GM12878 (cell line): ENCODE data around the gene CDC42EP3. TPM values are rescaled to one million over a fixed set of nuclear protein-coding genes. Genes with fewer than 3 reads are reported as not detected.

Experiments used
- ATAC-seq: fragments of 200-7000 bp; cut with Tn5 transposase; 3 replicates; pipeline ENCODE4 v1.9.1; 2020; ENCODE audit warnings: mild to moderate bottlenecking, moderate library complexity
- BruUV-seq: library from RNA; stranded (reverse); fragments of 400-500 nt; replicated peaks from 2 replicates; lab custom pipeline; 2021; lab: Mats Ljungman, UMichigan
- CTCF ChIA-PET: fragments of 300-600 bp; sonication (Branson Sonifier 250); formaldehyde crosslinking; extraction: SDS; loops from one replicate; lab custom pipeline; 2021; ENCODE audit warnings: inconsistent platforms; lab: Yijun Ruan, JAX
- POLR2A ChIA-PET: fragments of 350-600 bp; formaldehyde crosslinking; extraction: SDS; loops from one replicate; lab custom pipeline; 2021; ENCODE audit warnings: inconsistent platforms; lab: Charles Lee
- RAD21 ChIA-PET: fragments of 300-600 bp; sonication (Branson Sonifier 250); formaldehyde crosslinking; loops from one replicate; lab custom pipeline; 2023; ENCODE audit warnings: antibody characterized with exemption; ENCODE audit not compliant: unreplicated experiment; lab: Charles Lee
- SMC1A ChIA-PET: fragments of 300-600 bp; sonication (Branson Sonifier 250); formaldehyde crosslinking; loops from one replicate; lab custom pipeline; 2023; ENCODE audit not compliant: unreplicated experiment, uncharacterized antibody; lab: Charles Lee
- DNase-seq: peaks from one replicate; pipeline ENCODE4 v3.0.0-alpha.2; 2011; ENCODE audit warnings: low read depth, low spot score
- FAIRE-seq: peaks from 3 replicates; lab custom pipeline; 2011; peaks lifted over from hg19 to GRCh38; lab: Jason Lieb, UNC
- H2AFZ ChIP-seq: 2 replicates; pipeline ENCODE4 v1.6.0; 2011; ENCODE audit warnings: low read depth, low read length, control low read depth; ENCODE audit not compliant: control insufficient read depth
- H3K27ac ChIP-seq: 2 replicates; pipeline ENCODE4 v1.5.1; 2011; ENCODE audit warnings: control low read depth; ENCODE audit not compliant: control insufficient read depth, insufficient read depth
- H3K27me3 ChIP-seq, 2 experiments: replicated peaks in 1 of 2; 2 replicates each; pipeline versions ENCODE4 v1.6.0 to v1.6.1; 2011; ENCODE audit warnings: low read length in 1 of 2; ENCODE audit not compliant: control insufficient read depth in 2 of 2, insufficient read depth in 2 of 2
- H3K36me3 ChIP-seq, 2 experiments: 2 replicates each; pipeline ENCODE4 v1.5.1; 2011; ENCODE audit warnings: low read length in 1 of 2; ENCODE audit not compliant: control insufficient read depth in 2 of 2, insufficient read depth in 2 of 2
- H3K4me1 ChIP-seq: 2 replicates; pipeline ENCODE4 v1.6.1; 2011; ENCODE audit warnings: mild to moderate bottlenecking, low read length, moderate library complexity, mixed read lengths; ENCODE audit not compliant: control insufficient read depth, insufficient read depth
- H3K4me2 ChIP-seq: 2 replicates; pipeline ENCODE4 v1.6.0; 2011; ENCODE audit warnings: control low read depth; ENCODE audit not compliant: control insufficient read depth, insufficient read depth
- H3K4me3 ChIP-seq: fragments of 200-600 bp; sonication (generic); 2 replicates; pipeline ENCODE4 v1.5.1; 2016
- H3K79me2 ChIP-seq: 2 replicates; pipeline ENCODE4 v1.6.0; 2011; ENCODE audit warnings: low read length; ENCODE audit not compliant: control insufficient read depth, insufficient read depth
- H3K9ac ChIP-seq: 2 replicates; pipeline ENCODE4 v1.8.0; 2011; ENCODE audit warnings: low read length, control low read depth, mixed read lengths; ENCODE audit not compliant: control insufficient read depth, insufficient read depth
- H3K9me3 ChIP-seq: replicated peaks from 3 replicates; pipeline ENCODE4 v1.5.1; 2011; ENCODE audit warnings: mild to moderate bottlenecking, low read length; ENCODE audit not compliant: control insufficient read depth, insufficient read depth
- H4K20me1 ChIP-seq: 2 replicates; pipeline ENCODE4 v1.6.0; 2011; ENCODE audit not compliant: control insufficient read depth, insufficient read depth
- ATF7 ChIP-seq: fragments of 450-650 bp; IDR thresholded peaks from 2 replicates; pipeline ENCODE4 v1.6.1; 2016; ENCODE audit warnings: low read depth, mild to moderate bottlenecking
- ESRRA ChIP-seq: IDR thresholded peaks from 2 replicates; pipeline ENCODE4 v1.6.1; 2012; ENCODE audit warnings: mild to moderate bottlenecking, low read length, improper control_type of control experiment
- EZH2 ChIP-seq: IDR thresholded peaks from 2 replicates; pipeline ENCODE4 v1.6.1; 2012; ENCODE audit warnings: low read depth, mild to moderate bottlenecking, control low read depth, inconsistent platforms, low read length, borderline replicate concordance; ENCODE audit not compliant: control insufficient read depth
- FOXK2 ChIP-seq: fragments of 450-650 bp; IDR thresholded peaks from 2 replicates; pipeline ENCODE4 v1.6.1; 2017; ENCODE audit warnings: mild to moderate bottlenecking, moderate library complexity
- IKZF2 ChIP-seq, 2 experiments: fragments of 450-650 bp; IDR thresholded peaks; 2 replicates each; pipeline ENCODE4 v1.6.1; 2017; ENCODE audit warnings: mild to moderate bottlenecking in 2 of 2, moderate library complexity in 2 of 2
- NBN ChIP-seq: fragments of 450-650 bp; IDR thresholded peaks from 2 replicates; pipeline ENCODE4 v1.6.1; 2016
- PML ChIP-seq: IDR thresholded peaks from 2 replicates; pipeline ENCODE4 v1.6.1; 2012; ENCODE audit warnings: low read length, inconsistent platforms
- POLR2A ChIP-seq: IDR thresholded peaks from 2 replicates; pipeline ENCODE4 v1.6.1; 2011; ENCODE audit warnings: low read depth, mild to moderate bottlenecking, low read length
- RB1 ChIP-seq: fragments of 450-650 bp; formaldehyde crosslinking; IDR thresholded peaks from 2 replicates; pipeline ENCODE4 v1.6.1; 2017; ENCODE audit warnings: mild to moderate bottlenecking, borderline replicate concordance
- RCOR1 ChIP-seq: conservative IDR thresholded peaks from 2 replicates; pipeline ENCODE4 v1.6.1; 2012; ENCODE audit warnings: low read depth, low read length, improper control_type of control experiment
- RELA ChIP-seq: fragments of 450-650 bp; IDR thresholded peaks from 2 replicates; pipeline ENCODE4 v1.8.0; 2014; ENCODE audit warnings: borderline replicate concordance; ENCODE audit not compliant: partially characterized antibody
- ZNF384 ChIP-seq: IDR thresholded peaks from 2 replicates; pipeline ENCODE4 v1.6.1; 2012; ENCODE audit warnings: low read depth, mild to moderate bottlenecking, low read length, improper control_type of control experiment, borderline replicate concordance
- ZNF622 ChIP-seq: fragments of 450-650 bp; IDR thresholded peaks from 2 replicates; pipeline ENCODE4 v1.6.1; 2017; ENCODE audit warnings: mild to moderate bottlenecking, inconsistent platforms
- in situ Hi-C: fragments of 300-500 bp; cut with MboI; formaldehyde crosslinking; loops from 9 replicates; pipeline ENCODE4 v1.14.3; 2018; ENCODE audit warnings: mixed read lengths
- intact Hi-C: fragments of 100-400 bp; cut with micrococcal nuclease; formaldehyde crosslinking; loops from one replicate; pipeline ENCODE4 v1.14.2; 2022; ENCODE audit not compliant: unreplicated experiment
- polyA plus RNA-seq, 11 experiments: library from polyadenylated mRNA; depleted of rRNA in 4 of 11; unstranded in 6 of 11; stranded (reverse) in 5 of 11; fragments of >200 nt; fragmentation: Nextera tagmentation in 4 of 11; fragmentation: Illumina TruSeq in 1 of 11; extraction: Ambion mirVana in 4 of 11; extraction: Trizol in 1 of 11; gene quantifications; 1 replicate in 1 of 11; 2 replicates in 10 of 11; pipeline versions ENCODE4 v1.2.1 to v1.2.3, GENCODE V29; 2011 to 2016; ENCODE audit warnings: inconsistent platforms in 2 of 11, missing spikeins in 2 of 11, low read depth in 1 of 11
- total RNA-seq, 4 experiments: library from RNA; depleted of rRNA in 3 of 4; stranded (reverse); fragments of >200 nt in 3 of 4; fragmentation: Illumina TruSeq in 1 of 4; extraction: Trizol in 1 of 4; gene quantifications; 2 replicates each; pipeline versions ENCODE4 v1.2.1 to v1.2.3, GENCODE V29; 2013 to 2021
- TF ChIP-seq, protein P1 (sequence below): IDR thresholded peaks from 2 replicates; pipeline ENCODE4 v1.6.1; 2012; ENCODE audit warnings: low read length, inconsistent platforms
- TF ChIP-seq, protein P2 (sequence below): fragments of 450-650 bp; IDR thresholded peaks from 2 replicates; pipeline ENCODE4 v1.6.1; 2017; ENCODE audit warnings: antibody characterized with exemption, mild to moderate bottlenecking, moderate library complexity
- TF ChIP-seq, protein P3 (sequence below): IDR thresholded peaks from 2 replicates; pipeline ENCODE4 v1.6.1; 2012; ENCODE audit warnings: improper control_type of control experiment, low read depth, low read length; ENCODE audit not compliant: insufficient replicate concordance

Gene CDC42EP3
- total and polyA plus RNA-seq, 10 of the 15 experiments (the other 5 are each of a cell fraction or from before 2014, with no cell fraction given): 11.8 to 86.9 (median 52.9) TPM

DNA sequence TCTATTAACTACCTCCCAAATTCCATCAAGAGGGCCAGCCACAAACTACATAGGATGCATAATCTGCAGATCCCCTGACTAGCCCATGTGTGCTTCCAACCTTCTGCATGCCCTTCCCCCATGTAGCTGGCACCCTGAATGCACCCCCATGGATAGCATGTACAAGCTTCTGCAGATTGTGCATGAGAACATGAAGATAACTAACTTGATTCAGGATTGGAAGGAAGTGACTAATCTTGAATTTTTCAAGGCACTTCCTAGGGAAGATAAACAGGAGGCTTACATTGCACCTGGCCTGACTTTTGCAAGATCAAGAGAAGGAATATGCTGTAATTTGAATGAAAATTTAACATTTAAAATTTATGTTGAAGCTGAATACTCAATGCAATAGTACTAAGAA, 66.7 kb downstream of the CDC42EP3 start:
- no peak for TF ChIP-seq ZNF622
- TF ChIP-seq, protein P1, sequence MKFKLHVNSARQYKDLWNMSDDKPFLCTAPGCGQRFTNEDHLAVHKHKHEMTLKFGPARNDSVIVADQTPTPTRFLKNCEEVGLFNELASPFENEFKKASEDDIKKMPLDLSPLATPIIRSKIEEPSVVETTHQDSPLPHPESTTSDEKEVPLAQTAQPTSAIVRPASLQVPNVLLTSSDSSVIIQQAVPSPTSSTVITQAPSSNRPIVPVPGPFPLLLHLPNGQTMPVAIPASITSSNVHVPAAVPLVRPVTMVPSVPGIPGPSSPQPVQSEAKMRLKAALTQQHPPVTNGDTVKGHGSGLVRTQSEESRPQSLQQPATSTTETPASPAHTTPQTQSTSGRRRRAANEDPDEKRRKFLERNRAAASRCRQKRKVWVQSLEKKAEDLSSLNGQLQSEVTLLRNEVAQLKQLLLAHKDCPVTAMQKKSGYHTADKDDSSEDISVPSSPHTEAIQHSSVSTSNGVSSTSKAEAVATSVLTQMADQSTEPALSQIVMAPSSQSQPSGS: no peak
- TF ChIP-seq RB1: no peak
- no peak for TF ChIP-seq POLR2A
- TF ChIP-seq, protein P2, sequence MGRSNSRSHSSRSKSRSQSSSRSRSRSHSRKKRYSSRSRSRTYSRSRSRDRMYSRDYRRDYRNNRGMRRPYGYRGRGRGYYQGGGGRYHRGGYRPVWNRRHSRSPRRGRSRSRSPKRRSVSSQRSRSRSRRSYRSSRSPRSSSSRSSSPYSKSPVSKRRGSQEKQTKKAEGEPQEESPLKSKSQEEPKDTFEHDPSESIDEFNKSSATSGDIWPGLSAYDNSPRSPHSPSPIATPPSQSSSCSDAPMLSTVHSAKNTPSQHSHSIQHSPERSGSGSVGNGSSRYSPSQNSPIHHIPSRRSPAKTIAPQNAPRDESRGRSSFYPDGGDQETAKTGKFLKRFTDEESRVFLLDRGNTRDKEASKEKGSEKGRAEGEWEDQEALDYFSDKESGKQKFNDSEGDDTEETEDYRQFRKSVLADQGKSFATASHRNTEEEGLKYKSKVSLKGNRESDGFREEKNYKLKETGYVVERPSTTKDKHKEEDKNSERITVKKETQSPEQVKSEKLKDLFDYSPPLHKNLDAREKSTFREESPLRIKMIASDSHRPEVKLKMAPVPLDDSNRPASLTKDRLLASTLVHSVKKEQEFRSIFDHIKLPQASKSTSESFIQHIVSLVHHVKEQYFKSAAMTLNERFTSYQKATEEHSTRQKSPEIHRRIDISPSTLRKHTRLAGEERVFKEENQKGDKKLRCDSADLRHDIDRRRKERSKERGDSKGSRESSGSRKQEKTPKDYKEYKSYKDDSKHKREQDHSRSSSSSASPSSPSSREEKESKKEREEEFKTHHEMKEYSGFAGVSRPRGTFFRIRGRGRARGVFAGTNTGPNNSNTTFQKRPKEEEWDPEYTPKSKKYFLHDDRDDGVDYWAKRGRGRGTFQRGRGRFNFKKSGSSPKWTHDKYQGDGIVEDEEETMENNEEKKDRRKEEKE: no peak
- no peak for TF ChIP-seq RCOR1
- no peak for TF ChIP-seq ESRRA
- TF ChIP-seq IKZF2 (IDR thresholded peaks at IDR 0.05): no peak
- TF ChIP-seq, protein P3, sequence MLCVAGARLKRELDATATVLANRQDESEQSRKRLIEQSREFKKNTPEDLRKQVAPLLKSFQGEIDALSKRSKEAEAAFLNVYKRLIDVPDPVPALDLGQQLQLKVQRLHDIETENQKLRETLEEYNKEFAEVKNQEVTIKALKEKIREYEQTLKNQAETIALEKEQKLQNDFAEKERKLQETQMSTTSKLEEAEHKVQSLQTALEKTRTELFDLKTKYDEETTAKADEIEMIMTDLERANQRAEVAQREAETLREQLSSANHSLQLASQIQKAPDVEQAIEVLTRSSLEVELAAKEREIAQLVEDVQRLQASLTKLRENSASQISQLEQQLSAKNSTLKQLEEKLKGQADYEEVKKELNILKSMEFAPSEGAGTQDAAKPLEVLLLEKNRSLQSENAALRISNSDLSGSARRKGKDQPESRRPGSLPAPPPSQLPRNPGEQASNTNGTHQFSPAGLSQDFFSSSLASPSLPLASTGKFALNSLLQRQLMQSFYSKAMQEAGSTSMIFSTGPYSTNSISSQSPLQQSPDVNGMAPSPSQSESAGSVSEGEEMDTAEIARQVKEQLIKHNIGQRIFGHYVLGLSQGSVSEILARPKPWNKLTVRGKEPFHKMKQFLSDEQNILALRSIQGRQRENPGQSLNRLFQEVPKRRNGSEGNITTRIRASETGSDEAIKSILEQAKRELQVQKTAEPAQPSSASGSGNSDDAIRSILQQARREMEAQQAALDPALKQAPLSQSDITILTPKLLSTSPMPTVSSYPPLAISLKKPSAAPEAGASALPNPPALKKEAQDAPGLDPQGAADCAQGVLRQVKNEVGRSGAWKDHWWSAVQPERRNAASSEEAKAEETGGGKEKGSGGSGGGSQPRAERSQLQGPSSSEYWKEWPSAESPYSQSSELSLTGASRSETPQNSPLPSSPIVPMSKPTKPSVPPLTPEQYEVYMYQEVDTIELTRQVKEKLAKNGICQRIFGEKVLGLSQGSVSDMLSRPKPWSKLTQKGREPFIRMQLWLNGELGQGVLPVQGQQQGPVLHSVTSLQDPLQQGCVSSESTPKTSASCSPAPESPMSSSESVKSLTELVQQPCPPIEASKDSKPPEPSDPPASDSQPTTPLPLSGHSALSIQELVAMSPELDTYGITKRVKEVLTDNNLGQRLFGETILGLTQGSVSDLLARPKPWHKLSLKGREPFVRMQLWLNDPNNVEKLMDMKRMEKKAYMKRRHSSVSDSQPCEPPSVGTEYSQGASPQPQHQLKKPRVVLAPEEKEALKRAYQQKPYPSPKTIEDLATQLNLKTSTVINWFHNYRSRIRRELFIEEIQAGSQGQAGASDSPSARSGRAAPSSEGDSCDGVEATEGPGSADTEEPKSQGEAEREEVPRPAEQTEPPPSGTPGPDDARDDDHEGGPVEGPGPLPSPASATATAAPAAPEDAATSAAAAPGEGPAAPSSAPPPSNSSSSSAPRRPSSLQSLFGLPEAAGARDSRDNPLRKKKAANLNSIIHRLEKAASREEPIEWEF: no peak
- TF ChIP-seq NBN: no peak
- no peak for TF ChIP-seq EZH2
- TF ChIP-seq ZNF384: no peak
- TF ChIP-seq FOXK2: no peak
- TF ChIP-seq RELA: no peak
- TF ChIP-seq ATF7: no peak
- no peak for TF ChIP-seq PML
- Histone ChIP-seq H3K27me3 (no peaks in the 10 kb centered on the region), H3K4me3 (no peak overlapping the region), H3K9ac (no peak overlapping the region), H3K4me1 (peaks cover 30% of the 10 kb centered on the region), H2AFZ (no peak overlapping the region), H3K79me2 (no peaks in the 10 kb centered on the region), H3K27ac (no peak overlapping the region), H3K36me3 (no peaks in the 10 kb centered on the region), H3K4me2 (no peak overlapping the region), H4K20me1 (no peaks in the 10 kb centered on the region), H3K9me3 (peaks cover under 1% of the 10 kb centered on the region; the same call in 2 of the 3 replicates)
- SMC1A ChIA-PET: interaction anchor here (0.6 to 10.4 kb wide), 7 partner anchors 15 to 190 kb away, joined by 3 to 122 read pairs (median 3); no protein-coding TSS in a partner anchor
- intact Hi-C loops: no loop called here
- CTCF ChIA-PET: interaction anchor here (1.8 kb wide), 1 partner anchor 22 kb away, joined by 4 read pairs; no protein-coding TSS in a partner anchor
- RAD21 ChIA-PET: interaction anchor here (1.0 kb wide), 1 partner anchor 15 kb away, joined by 3 read pairs; no protein-coding TSS in a partner anchor
- in situ Hi-C loops: no loop called here
- DNase-seq (no peak), ATAC-seq (no peak), FAIRE-seq (no peak)
- POLR2A ChIA-PET: interaction anchor here (1.0 to 1.2 kb wide), 2 partner anchors 9 to 15 kb away, joined by 3 to 4 read pairs; no protein-coding TSS in a partner anchor
- no TSS peak for BruUV-seq
